Neural cell (in vitro differentiated cells): ENCODE measurements around the gene TNF. TPM values are rescaled to one million over a fixed set of nuclear protein-coding genes. Genes with fewer than 3 reads are reported as not detected.

ENCODE experiments used
- H2AFZ ChIP-seq: fragments of 200-600, 300-800 bp; sonication (generic), shearing (Covaris generic); 2 replicates; pipeline ENCODE4 v1.6.0; 2014; ENCODE audit warnings: low read depth, mild to moderate bottlenecking, antibody characterized with exemption, low read length, moderate library complexity
- H3F3A ChIP-seq: fragments of 200-600 bp; shearing (Covaris generic); 2 replicates; pipeline ENCODE4 v1.6.1; 2016; ENCODE audit warnings: mild to moderate bottlenecking, moderate library complexity, mixed read lengths, antibody characterized with exemption, low read length; ENCODE audit not compliant: insufficient read depth, poor library complexity, severe bottlenecking
- H3K27ac ChIP-seq: fragments of 200-600, 300-800 bp; sonication (generic), shearing (Covaris generic); 2 replicates; pipeline ENCODE4 v1.5.1; 2014; ENCODE audit warnings: mild to moderate bottlenecking, low read length, moderate library complexity
- H3K27me3 ChIP-seq: fragments of 300-800, 200-600 bp; sonication (generic), shearing (Covaris generic); 2 replicates; pipeline ENCODE4 v1.6.0; 2014; ENCODE audit warnings: mild to moderate bottlenecking, low read depth, low read length, moderate library complexity; ENCODE audit not compliant: insufficient read depth
- H3K36me3 ChIP-seq: fragments of 300-800, 200-600 bp; sonication (generic), shearing (Covaris generic); 2 replicates; pipeline ENCODE4 v1.5.1; 2014; ENCODE audit warnings: mild to moderate bottlenecking, antibody characterized with exemption, low read length, moderate library complexity; ENCODE audit not compliant: insufficient read depth
- H3K4me2 ChIP-seq: fragments of 300-800, 200-600 bp; sonication (generic), shearing (Covaris generic); 2 replicates; pipeline ENCODE4 v1.6.0; 2014; ENCODE audit warnings: mild to moderate bottlenecking, low read length
- H3K4me3 ChIP-seq: fragments of 300-800, 200-600 bp; sonication (generic), shearing (Covaris generic); 2 replicates; pipeline ENCODE4 v1.5.1; 2014; ENCODE audit warnings: mild to moderate bottlenecking, low read length, moderate library complexity
- H3K79me2 ChIP-seq: fragments of 200-600 bp; shearing (Covaris generic); replicated peaks from 2 replicates; pipeline ENCODE4 v1.6.0; 2014; ENCODE audit warnings: mild to moderate bottlenecking, low read length, moderate library complexity; ENCODE audit not compliant: insufficient read depth
- H3K9ac ChIP-seq: fragments of 300-800, 200-600 bp; sonication (generic), shearing (Covaris generic); 2 replicates; pipeline ENCODE4 v1.6.1; 2016; ENCODE audit warnings: mild to moderate bottlenecking, low read length, mixed read lengths
- H3K9me2 ChIP-seq: fragments of 200-600 bp; shearing (Covaris generic); 2 replicates; pipeline ENCODE4 v1.6.1; 2016; ENCODE audit warnings: mild to moderate bottlenecking, low read length, mixed read lengths; ENCODE audit not compliant: insufficient read depth
- H3K9me3 ChIP-seq: fragments of 200-600, 300-800 bp; sonication (generic), shearing (Covaris generic); 2 replicates; pipeline ENCODE4 v1.6.1; 2016; ENCODE audit warnings: mild to moderate bottlenecking, mixed run types, low read length, moderate library complexity, mixed read lengths
- H4K20me1 ChIP-seq: fragments of 200-600 bp; shearing (Covaris generic); 2 replicates; pipeline ENCODE4 v1.6.1; 2016; ENCODE audit warnings: mild to moderate bottlenecking, mixed run types; ENCODE audit not compliant: insufficient read depth
- CTCF ChIP-seq: fragments of 450-650 bp; IDR thresholded peaks from 2 replicates; pipeline ENCODE4 v1.5.1; 2014; ENCODE audit warnings: antibody characterized with exemption, mild to moderate bottlenecking, moderate library complexity; ENCODE audit not compliant: poor library complexity, severe bottlenecking
- EZH2 ChIP-seq: fragments of 200-600, 300-800 bp; shearing (Covaris generic), sonication (generic); IDR thresholded peaks from 2 replicates; pipeline ENCODE4 v1.6.1; 2014; ENCODE audit warnings: antibody characterized with exemption, low read length, borderline replicate concordance, mild to moderate bottlenecking; ENCODE audit not compliant: insufficient read depth, poor library complexity, severe bottlenecking
- MXI1 ChIP-seq: fragments of 450-650 bp; conservative IDR thresholded peaks from 2 replicates; pipeline ENCODE4 v1.6.1; 2014; ENCODE audit warnings: antibody characterized with exemption, mild to moderate bottlenecking; ENCODE audit not compliant: poor library complexity, severe bottlenecking
- POLR2AphosphoS5 ChIP-seq: IDR thresholded peaks from 2 replicates; pipeline ENCODE4 v1.6.1; 2012
- RAD21 ChIP-seq: fragments of 450-650 bp; conservative IDR thresholded peaks from 2 replicates; pipeline ENCODE4 v1.6.1; 2014; ENCODE audit warnings: antibody characterized with exemption, mild to moderate bottlenecking, moderate library complexity
- REST ChIP-seq: IDR thresholded peaks from 2 replicates; pipeline ENCODE4 v1.6.1; 2012; ENCODE audit warnings: borderline replicate concordance
- SMC3 ChIP-seq: fragments of 450-650 bp; conservative IDR thresholded peaks from 2 replicates; pipeline ENCODE4 v1.6.1; 2014; ENCODE audit warnings: antibody characterized with exemption, mild to moderate bottlenecking, moderate library complexity; ENCODE audit not compliant: poor library complexity
- TAF1 ChIP-seq: IDR thresholded peaks from 2 replicates; pipeline ENCODE4 v1.6.1; 2012; ENCODE audit warnings: low read depth
- polyA plus RNA-seq: library from polyadenylated mRNA; depleted of rRNA; stranded (reverse); fragments of >200 nt; gene quantifications from 2 replicates; pipeline ENCODE4 v1.2.3, GENCODE V29; 2014

The TNF gene
- polyA plus RNA-seq, 1 donor from 2014 or later = not detected

GRCh38 chr6:31586008-31586407 is 10.6 kb downstream of the TNF start, which contains the start of gene LST1:
Gene LST1, plus strand, starts transcription at chr6:31586277. Its CDS starts 1,023 bp downstream, at chr6:31587300.
- Histone ChIP-seq H3K9me3 (no peaks in the 10 kb centered on the region), H3K79me2 (no peaks in the 10 kb centered on the region), H3K27me3 (peaks cover 11% of the 10 kb centered on the region), H3K36me3 (no peaks in the 10 kb centered on the region), H3F3A (no peaks in the 10 kb centered on the region), H3K4me2 (no peak within 1 kb of the TSS), H3K4me3 (no peak within 1 kb of the TSS), H4K20me1 (no peaks in the 10 kb centered on the region), H3K27ac (no peak within 1 kb of the TSS), H2AFZ (no peak within 1 kb of the TSS), H3K9me2 (no peaks in the 10 kb centered on the region), H3K9ac (no peak within 1 kb of the TSS)
- no peak for TF ChIP-seq REST

GRCh38 chr6:31586599-31587281 is 11.4 kb downstream of the TNF start:
- no peak overlapping the region for H3K4me3 ChIP-seq
- no peaks in the 10 kb centered on the region for H4K20me1 ChIP-seq
- H3K36me3 ChIP-seq = no peaks in the 10 kb centered on the region
- no peaks in the 10 kb centered on the region for H3K79me2 ChIP-seq
- H3K9me3 ChIP-seq = no peaks in the 10 kb centered on the region
- no peak overlapping the region for H3K9ac ChIP-seq
- peaks cover 4% of the 10 kb centered on the region for H3K27me3 ChIP-seq
- no peak overlapping the region for H3K4me2 ChIP-seq
- H3K27ac ChIP-seq = no peak overlapping the region
- H3K9me2 ChIP-seq = no peaks in the 10 kb centered on the region
- TF ChIP-seq TAF1 = no peak
- no peak for TF ChIP-seq POLR2AphosphoS5
- TF ChIP-seq SMC3 = no peak
- TF ChIP-seq REST = no peak
- TF ChIP-seq EZH2 = no peak
- TF ChIP-seq CTCF = no peak
- TF ChIP-seq RAD21 = no peak
- TF ChIP-seq MXI1 = no peak
- no peak overlapping the region for H2AFZ ChIP-seq
- H3F3A ChIP-seq = no peaks in the 10 kb centered on the region
